ENCODE data around the gene ZBTB7C. TPM values are rescaled to one million over a fixed set of nuclear protein-coding genes. Genes with fewer than 3 reads are reported as not detected.

The ZBTB7C gene
- total RNA-seq, 1 donor, result not detected

DNA sequence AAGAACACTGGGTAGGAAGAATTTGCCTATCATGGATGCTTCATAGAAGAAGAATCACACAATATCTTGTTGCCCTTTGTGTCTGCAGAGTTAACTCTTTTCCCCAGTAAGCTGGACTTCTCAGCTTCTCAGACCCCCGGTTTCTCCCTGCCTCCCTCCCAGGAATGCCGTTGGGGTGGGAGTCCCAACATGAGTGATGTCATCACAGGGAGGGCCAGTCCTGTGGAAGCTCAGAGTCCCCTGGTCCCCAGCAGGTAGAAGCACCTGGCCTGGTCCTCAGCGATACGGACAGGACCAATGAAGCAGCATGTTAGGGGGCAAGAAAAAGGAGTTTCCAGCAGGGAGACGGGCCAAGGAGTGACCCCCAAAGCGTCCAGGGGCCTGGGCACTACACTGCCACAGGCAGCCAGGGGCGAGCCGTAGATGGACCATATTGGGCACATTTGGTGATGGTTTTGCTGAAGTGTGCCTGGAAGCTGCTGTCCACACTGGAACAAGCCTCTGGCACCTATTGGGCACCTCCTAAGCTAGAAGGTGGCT lies 242.8 kb downstream of the ZBTB7C start:
- TF ChIP-seq, protein P1, sequence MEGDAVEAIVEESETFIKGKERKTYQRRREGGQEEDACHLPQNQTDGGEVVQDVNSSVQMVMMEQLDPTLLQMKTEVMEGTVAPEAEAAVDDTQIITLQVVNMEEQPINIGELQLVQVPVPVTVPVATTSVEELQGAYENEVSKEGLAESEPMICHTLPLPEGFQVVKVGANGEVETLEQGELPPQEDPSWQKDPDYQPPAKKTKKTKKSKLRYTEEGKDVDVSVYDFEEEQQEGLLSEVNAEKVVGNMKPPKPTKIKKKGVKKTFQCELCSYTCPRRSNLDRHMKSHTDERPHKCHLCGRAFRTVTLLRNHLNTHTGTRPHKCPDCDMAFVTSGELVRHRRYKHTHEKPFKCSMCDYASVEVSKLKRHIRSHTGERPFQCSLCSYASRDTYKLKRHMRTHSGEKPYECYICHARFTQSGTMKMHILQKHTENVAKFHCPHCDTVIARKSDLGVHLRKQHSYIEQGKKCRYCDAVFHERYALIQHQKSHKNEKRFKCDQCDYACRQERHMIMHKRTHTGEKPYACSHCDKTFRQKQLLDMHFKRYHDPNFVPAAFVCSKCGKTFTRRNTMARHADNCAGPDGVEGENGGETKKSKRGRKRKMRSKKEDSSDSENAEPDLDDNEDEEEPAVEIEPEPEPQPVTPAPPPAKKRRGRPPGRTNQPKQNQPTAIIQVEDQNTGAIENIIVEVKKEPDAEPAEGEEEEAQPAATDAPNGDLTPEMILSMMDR (IDR thresholded peaks at IDR 0.05; ENCODE audit: insufficient read depth, low read depth, low read length), result no peak
- DNase-seq (ENCODE audit: low read depth), result no peak
- H3K4me3 ChIP-seq (ENCODE audit: low read depth, low read length), result no peak overlapping the region

DNA sequence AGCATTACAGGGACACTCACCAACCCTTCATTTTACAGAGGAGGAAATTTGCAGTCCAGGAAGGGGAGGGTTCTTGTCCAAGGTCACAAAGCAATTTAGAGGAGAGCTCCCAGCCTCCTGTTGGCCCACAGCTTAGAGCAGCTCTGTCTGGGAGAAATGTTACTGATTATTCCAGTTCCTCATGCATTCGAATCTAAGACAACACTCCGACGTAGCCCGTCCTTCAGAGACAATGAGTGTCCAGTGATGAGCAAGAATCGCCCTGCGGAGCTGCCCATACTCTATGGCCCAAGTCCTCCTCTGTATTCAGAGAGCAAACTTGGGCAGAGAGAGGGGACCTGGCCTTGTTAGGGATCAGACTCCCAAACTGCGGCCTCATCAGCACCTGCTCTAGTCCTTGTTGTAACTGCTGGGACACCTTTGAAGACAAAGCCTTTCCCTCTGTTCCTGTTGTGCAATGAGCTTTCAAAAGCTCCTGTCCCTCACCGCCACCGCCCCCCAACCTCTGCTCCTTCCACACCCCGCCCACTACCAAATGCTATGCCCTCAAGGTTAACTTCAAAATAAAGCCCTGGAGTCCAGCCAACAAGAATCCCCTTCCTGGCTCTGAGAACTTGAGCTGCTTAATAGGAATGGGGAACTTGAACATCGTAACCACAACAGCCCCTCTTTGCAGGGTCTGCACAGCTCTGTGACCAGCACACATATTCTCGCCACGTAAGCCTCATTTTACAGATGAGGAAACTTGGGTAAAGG lies 243.9 kb downstream of the ZBTB7C start:
- no peak for DNase-seq (ENCODE audit: low read depth)
- TF ChIP-seq, protein P1 (IDR thresholded peaks at IDR 0.05; ENCODE audit: insufficient read depth, low read depth, low read length), result no peak
- H3K4me3 ChIP-seq (ENCODE audit: low read depth, low read length), result no peak overlapping the region

DNA sequence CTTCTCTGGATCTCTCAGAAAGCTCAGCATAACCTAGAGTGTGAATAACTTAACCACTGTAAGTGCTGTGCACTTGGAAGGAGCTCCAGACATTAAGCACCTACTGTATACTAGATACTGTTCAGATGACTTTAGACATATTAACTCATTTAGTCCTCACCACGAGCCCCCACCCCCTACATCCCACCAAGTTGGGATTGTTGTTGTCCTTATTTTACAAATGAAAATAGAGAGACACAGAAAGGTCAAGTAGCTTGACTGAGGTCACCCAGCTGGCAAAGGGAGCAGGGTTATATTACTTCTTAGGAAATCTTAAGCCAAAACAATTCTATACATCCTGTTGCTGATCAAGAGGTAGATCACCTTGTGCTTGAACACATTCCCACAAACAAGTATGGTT lies 244.5 kb downstream of the ZBTB7C start:
- TF ChIP-seq, protein P1 (IDR thresholded peaks at IDR 0.05; ENCODE audit: insufficient read depth, low read depth, low read length), result no peak
- no peak overlapping the region for H3K4me3 ChIP-seq (ENCODE audit: low read depth, low read length)
- DNase-seq (ENCODE audit: low read depth), result no peak

DNA sequence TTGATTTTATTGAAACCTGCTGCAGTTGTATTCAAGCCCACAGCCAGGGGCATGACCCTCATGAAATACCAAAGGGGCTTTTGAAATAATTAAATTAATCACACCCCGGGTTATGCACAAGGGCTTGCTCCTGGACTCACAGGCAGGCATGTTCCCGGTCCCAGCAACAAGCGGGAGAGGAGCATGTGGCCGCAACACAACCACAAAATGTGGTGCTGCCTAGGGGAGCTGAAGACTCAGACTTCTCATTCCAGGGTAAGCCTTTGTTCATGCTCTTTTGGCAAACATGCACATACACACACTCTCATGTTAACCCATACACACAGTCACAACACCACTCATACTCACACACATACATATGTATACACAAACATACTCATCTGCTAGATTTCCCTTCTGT lies 245.1 kb downstream of the ZBTB7C start:
- DNase-seq (ENCODE audit: low read depth), result no peak
- no peak overlapping the region for H3K4me3 ChIP-seq (ENCODE audit: low read depth, low read length)

DNA sequence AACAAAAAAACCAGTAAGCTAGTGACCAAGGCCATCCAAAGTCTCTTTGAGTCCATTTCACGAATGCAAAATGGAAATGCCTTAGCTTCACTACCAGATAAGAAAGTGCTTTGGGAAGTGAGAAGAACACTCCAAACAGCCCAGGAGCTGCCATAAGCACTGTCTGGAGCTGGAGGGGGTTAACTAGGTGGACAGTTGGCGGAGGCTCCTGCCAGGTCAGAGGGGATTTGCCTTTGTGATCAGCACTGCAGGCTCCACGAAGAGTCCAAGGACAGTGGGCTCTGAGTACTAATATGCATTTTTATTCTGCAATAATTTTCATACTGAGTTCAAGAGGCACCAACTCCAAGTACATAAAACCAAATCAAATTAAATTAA lies 245.5 kb downstream of the ZBTB7C start:
- TF ChIP-seq, protein P1 (IDR thresholded peaks at IDR 0.05; ENCODE audit: insufficient read depth, low read depth, low read length), result no peak
- DNase-seq (ENCODE audit: low read depth), result no peak
- no peak overlapping the region for H3K4me3 ChIP-seq (ENCODE audit: low read depth, low read length)

More for the DNA sequence above, 245.1 kb downstream of the ZBTB7C start:
- TF ChIP-seq, protein P1 (IDR thresholded peaks at IDR 0.05; ENCODE audit: insufficient read depth, low read depth, low read length), result no peak

DNA sequence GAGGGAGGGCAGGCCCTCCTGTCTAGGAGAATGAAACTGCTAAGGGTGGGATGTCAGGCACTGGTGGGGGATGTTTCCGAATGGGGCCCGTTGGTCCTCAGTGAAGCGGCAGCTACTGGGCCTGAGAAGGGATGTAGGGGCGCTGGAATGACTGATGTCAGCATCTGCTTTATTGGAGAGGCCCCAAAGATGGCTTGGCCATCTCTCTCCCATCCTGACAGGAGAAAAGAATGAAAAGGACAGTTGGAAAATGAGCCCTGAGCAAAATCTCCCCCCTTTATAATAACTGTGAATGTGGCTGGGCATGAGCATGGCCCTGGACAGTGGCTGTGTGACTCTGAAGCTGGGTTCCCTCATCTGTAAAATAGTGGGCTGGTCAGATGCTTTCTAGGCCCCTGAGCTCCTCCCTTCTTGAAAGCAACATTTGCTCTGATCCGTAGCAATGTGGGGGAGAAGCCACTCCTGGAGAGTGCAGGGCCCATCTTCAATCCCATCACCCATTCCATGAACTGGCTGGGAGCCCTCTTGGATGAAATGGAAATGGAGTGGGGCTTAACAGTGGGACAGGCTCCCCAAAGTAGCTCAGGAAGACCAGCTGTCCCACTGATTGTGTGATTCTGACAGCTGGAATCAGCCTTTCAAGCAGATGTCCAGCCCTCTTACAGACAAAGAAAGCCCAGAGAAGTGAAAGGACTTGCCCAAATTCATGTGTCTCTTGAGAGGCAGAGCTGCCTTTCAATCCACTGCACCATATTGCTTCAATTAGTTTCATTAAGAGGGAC lies 246.0 kb downstream of the ZBTB7C start:
- H3K4me3 ChIP-seq (ENCODE audit: low read depth, low read length), result no peak overlapping the region
- TF ChIP-seq, protein P1 (IDR thresholded peaks at IDR 0.05; ENCODE audit: insufficient read depth, low read depth, low read length), result no peak
- no peak for DNase-seq (ENCODE audit: low read depth)
